HCT116 (cell line): ENCODE results near the gene DPH1. TPM values are rescaled to one million over a fixed set of nuclear protein-coding genes. Genes with fewer than 3 reads are reported as not detected.

Experiments
- ATAC-seq: fragments of 200-7000 bp; cut with Tn5 transposase; 2 replicates; pipeline ENCODE4 v1.9.1; 2020; ENCODE audit warnings: mild to moderate bottlenecking, moderate library complexity
- BruUV-seq: library from RNA; stranded (reverse); fragments of 400-500 nt; replicated peaks from 2 replicates; lab custom pipeline; 2021; lab: Mats Ljungman, UMichigan
- CTCF ChIA-PET: fragments of 300-600 bp; sonication (Branson Sonifier 250); formaldehyde crosslinking; loops from one replicate; lab custom pipeline; 2021; ENCODE audit warnings: antibody characterized with exemption; lab: Charles Lee
- POLR2A ChIA-PET: fragments of 300-600, 350-600 bp; sonication (Branson Sonifier 250); formaldehyde crosslinking; loops from one replicate; lab custom pipeline; 2021; ENCODE audit warnings: antibody characterized with exemption; lab: Charles Lee
- RAD21 ChIA-PET, 2 experiments: fragments of 300-600 bp; sonication (Branson Sonifier 250); formaldehyde crosslinking; loops; one replicate each; lab custom pipeline; 2023; ENCODE audit warnings: low total read pairs in 2 of 2; ENCODE audit not compliant: uncharacterized antibody in 2 of 2, unreplicated experiment in 2 of 2, low non-redundant PET in 1 of 2; lab: Charles Lee
- DNase-seq: peaks from one replicate; pipeline ENCODE4 v3.0.0-alpha.2; 2010; ENCODE audit warnings: low read depth, low spot score
- H2AFZ ChIP-seq: fragments of 200-600 bp; shearing (Covaris generic), sonication (generic); 2 replicates; pipeline ENCODE4 v1.6.1; 2017; ENCODE audit warnings: low read depth, mixed run types, mixed read lengths, antibody characterized with exemption, low read length; ENCODE audit not compliant: poor library complexity, severe bottlenecking
- H3K27ac ChIP-seq: 2 replicates; pipeline ENCODE4 v1.5.1; 2012; ENCODE audit warnings: low read depth, low read length
- H3K27me3 ChIP-seq: fragments of 200-600 bp; sonication (generic); 2 replicates; pipeline ENCODE4 v1.6.1; 2016; ENCODE audit warnings: mixed run types, low read length, mixed read lengths; ENCODE audit not compliant: insufficient read depth
- H3K36me3 ChIP-seq, 2 experiments: fragments of 200-500 bp in 1 of 2; fragments of 200-600 bp in 1 of 2; sonication (Bioruptor generic) in 1 of 2; sonication (generic) in 1 of 2; 2 replicates each; pipeline versions ENCODE4 v1.5.1 to v1.6.1; 2014 to 2016; ENCODE audit warnings: low read length in 2 of 2, inconsistent platforms in 1 of 2, mixed read lengths in 1 of 2, mixed run types in 1 of 2; ENCODE audit not compliant: insufficient read depth in 2 of 2, control insufficient read depth in 1 of 2
- H3K4me1 ChIP-seq, 2 experiments: fragments of 200-600 bp in 1 of 2; sonication (generic) in 1 of 2; 2 replicates each; pipeline versions ENCODE4 v1.5.1 to v1.6.1; 2012 to 2017; ENCODE audit warnings: low read length in 2 of 2, inconsistent platforms in 1 of 2, mild to moderate bottlenecking in 1 of 2, mixed read lengths in 1 of 2, mixed run types in 1 of 2, moderate library complexity in 1 of 2; ENCODE audit not compliant: insufficient read depth in 2 of 2, control insufficient read depth in 1 of 2
- H3K4me2 ChIP-seq: fragments of 200-600 bp; sonication (generic); 2 replicates; pipeline ENCODE4 v1.6.1; 2017; ENCODE audit warnings: mixed run types, low read length, mixed read lengths
- H3K4me3 ChIP-seq, 2 experiments: fragments of 200-600 bp in 1 of 2; sonication (generic) in 1 of 2; replicated peaks in 1 of 2; 2 replicates each; pipeline ENCODE4 v1.5.1; 2011 to 2016; ENCODE audit warnings: low read length in 2 of 2, control low read depth in 1 of 2, low read depth in 1 of 2, mild to moderate bottlenecking in 1 of 2, mixed read lengths in 1 of 2, mixed run types in 1 of 2
- H3K79me2 ChIP-seq: fragments of 200-600 bp; sonication (generic); 2 replicates; pipeline ENCODE4 v1.6.1; 2017; ENCODE audit warnings: mild to moderate bottlenecking, mixed run types, low read length, moderate library complexity, mixed read lengths; ENCODE audit not compliant: insufficient read depth
- H3K9ac ChIP-seq: fragments of 200-600 bp; sonication (generic); 2 replicates; pipeline ENCODE4 v1.6.1; 2016; ENCODE audit warnings: low read length, mixed read lengths
- H3K9me2 ChIP-seq: fragments of 200-600 bp; sonication (generic), shearing (Covaris generic); 2 replicates; pipeline ENCODE4 v1.6.1; 2017; ENCODE audit warnings: mixed run types, mild to moderate bottlenecking, moderate library complexity; ENCODE audit not compliant: insufficient read depth
- H3K9me3 ChIP-seq, 2 experiments: fragments of 200-500 bp in 1 of 2; fragments of 200-600 bp in 1 of 2; sonication (Bioruptor generic) in 1 of 2; sonication (generic) in 1 of 2; 2 replicates each; pipeline ENCODE4 v1.6.1; 2014 to 2017; ENCODE audit warnings: low read length in 2 of 2, mixed read lengths in 2 of 2, inconsistent platforms in 1 of 2, low read depth in 1 of 2, mild to moderate bottlenecking in 1 of 2, mixed run types in 1 of 2, moderate library complexity in 1 of 2; ENCODE audit not compliant: control insufficient read depth in 1 of 2, insufficient read depth in 1 of 2
- H4K20me1 ChIP-seq: fragments of 200-600 bp; sonication (generic), shearing (Covaris generic); 2 replicates; pipeline ENCODE4 v1.6.1; 2017; ENCODE audit warnings: mixed run types, mild to moderate bottlenecking, moderate library complexity; ENCODE audit not compliant: insufficient read depth
- ATF3 ChIP-seq: IDR thresholded peaks from 2 replicates; pipeline ENCODE4 v1.6.1; 2012
- CBX3 ChIP-seq: IDR thresholded peaks from 2 replicates; pipeline ENCODE4 v1.6.1; 2012; ENCODE audit warnings: low read depth
- CEBPB ChIP-seq: IDR thresholded peaks from 2 replicates; pipeline ENCODE4 v1.6.1; 2012; ENCODE audit warnings: low read depth
- EGR1 ChIP-seq: IDR thresholded peaks from 2 replicates; pipeline ENCODE4 v1.6.1; 2012; ENCODE audit warnings: low read depth
- EZH2 ChIP-seq: fragments of 200-600 bp; sonication (generic); IDR thresholded peaks from 2 replicates; pipeline ENCODE4 v1.6.1; 2017; ENCODE audit warnings: antibody characterized with exemption, mixed run types
- EZH2phosphoT487 ChIP-seq: fragments of 200-600 bp; IDR thresholded peaks from 2 replicates; pipeline ENCODE4 v1.6.1; 2018; ENCODE audit warnings: antibody characterized with exemption, borderline replicate concordance
- JUND ChIP-seq: IDR thresholded peaks from 2 replicates; pipeline ENCODE4 v1.6.1; 2012
- MAX ChIP-seq: IDR thresholded peaks from 2 replicates; pipeline ENCODE4 v1.6.1; 2012
- POLR2A ChIP-seq: IDR thresholded peaks from 2 replicates; pipeline ENCODE4 v1.7.0; 2011; ENCODE audit warnings: borderline replicate concordance; ENCODE audit not compliant: insufficient read depth, insufficient read length; ENCODE audit errors: extremely low read depth
- RAD21 ChIP-seq: IDR thresholded peaks from 2 replicates; pipeline ENCODE4 v1.6.1; 2012; ENCODE audit warnings: low read depth, mild to moderate bottlenecking
- REST ChIP-seq: IDR thresholded peaks from 2 replicates; pipeline ENCODE4 v1.6.1; 2012; ENCODE audit warnings: low read depth
- SIN3A ChIP-seq: IDR thresholded peaks from 2 replicates; pipeline ENCODE4 v1.6.1; 2012; ENCODE audit warnings: low read depth
- SRF ChIP-seq: IDR thresholded peaks from 2 replicates; pipeline ENCODE4 v1.6.1; 2012; ENCODE audit warnings: low read depth
- YY1 ChIP-seq: IDR thresholded peaks from 2 replicates; pipeline ENCODE4 v1.6.1; 2011; ENCODE audit warnings: low read length, low read depth, moderate library complexity, mild to moderate bottlenecking; ENCODE audit not compliant: insufficient replicate concordance; ENCODE audit errors: extremely low read depth
- ZFX ChIP-seq: fragments of 450-650 bp; IDR thresholded peaks from 2 replicates; pipeline ENCODE4 v1.6.1; 2017
- intact Hi-C: fragments of 100-400 bp; cut with micrococcal nuclease; formaldehyde crosslinking; loops from 2 replicates; pipeline ENCODE4 v1.10.0; 2022
- total RNA-seq: library from RNA; stranded (reverse); gene quantifications from one replicate; pipeline ENCODE4 v1.2.1, GENCODE V29; 2021; ENCODE audit not compliant: unreplicated experiment
- TF ChIP-seq, protein P1 (sequence below), 3 experiments: fragments of 200-600 bp in 1 of 3; sonication (generic) in 1 of 3; IDR thresholded peaks in 2 of 3; conservative IDR thresholded peaks in 1 of 3; 2 replicates each; pipeline ENCODE4 v1.5.1; 2012 to 2017; ENCODE audit warnings: low read depth in 2 of 3, low read length in 2 of 3, antibody characterized with exemption in 1 of 3, borderline replicate concordance in 1 of 3, control low read depth in 1 of 3, mild to moderate bottlenecking in 1 of 3, mixed read lengths in 1 of 3, mixed run types in 1 of 3, moderate library complexity in 1 of 3; ENCODE audit not compliant: insufficient read depth in 1 of 3
- TF ChIP-seq, protein P2 (sequence below): IDR thresholded peaks from 2 replicates; pipeline ENCODE4 v1.6.1; 2011; ENCODE audit warnings: mild to moderate bottlenecking, low read length, moderate library complexity; ENCODE audit not compliant: insufficient replicate concordance; ENCODE audit errors: extremely low read depth

DPH1 gene
- total RNA-seq, 1 experiment from 2014 or later, result 47.2 TPM

DNA sequence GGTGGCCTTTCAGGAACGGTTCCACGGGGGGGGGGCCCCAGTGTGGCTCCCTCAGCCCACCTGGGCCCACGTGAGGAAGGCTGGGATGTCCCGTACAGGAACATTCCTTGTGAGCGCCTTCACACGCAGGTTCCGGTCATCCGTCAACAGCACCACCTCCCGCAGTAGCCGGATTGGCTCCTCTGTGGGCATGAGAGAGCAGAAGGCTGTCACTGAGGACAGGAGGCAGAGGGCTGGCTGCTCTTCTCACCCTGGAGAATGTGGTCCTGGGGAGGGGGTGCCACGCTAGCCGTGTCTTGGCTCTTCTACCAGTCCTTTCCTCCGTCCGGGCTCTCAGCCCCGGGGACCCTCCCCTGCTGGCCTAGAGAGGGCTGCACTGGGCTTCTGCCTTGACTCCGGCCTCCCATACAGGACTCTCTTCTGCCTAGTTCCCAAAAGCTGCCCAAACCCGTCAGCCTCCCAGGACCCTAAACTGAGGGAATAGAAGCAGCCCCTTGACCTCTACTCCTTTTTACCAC lies 31.5 kb downstream of the DPH1 start:
- Histone ChIP-seq H3K9ac (no peak overlapping the region), H3K4me3 (no peak overlapping the region), H3K9me3 (no peaks in the 10 kb centered on the region), H3K27me3 (no peaks in the 10 kb centered on the region), H3K4me1 (peaks cover 0 to 16% of the 10 kb centered on the region in 2 experiments; a peak in 3 of 4 replicates), H3K79me2 (no peaks in the 10 kb centered on the region), H3K36me3 (no peaks in the 10 kb centered on the region), H3K27ac (no peak overlapping the region), H4K20me1 (no peaks in the 10 kb centered on the region), H2AFZ (no peak overlapping the region), H3K9me2 (no peaks in the 10 kb centered on the region), H3K4me2 (no peak overlapping the region)
- BruUV-seq, result no TSS peak
- ChIA-PET POLR2A (no interaction called here), CTCF (no interaction called here), RAD21 (no interaction called here)
- intact Hi-C loops, result no loop called here
- no peak for DNase-seq
- no peak for ATAC-seq
- TF ChIP-seq JUND, result no peak
- TF ChIP-seq ATF3, result no peak
- TF ChIP-seq, protein P1, sequence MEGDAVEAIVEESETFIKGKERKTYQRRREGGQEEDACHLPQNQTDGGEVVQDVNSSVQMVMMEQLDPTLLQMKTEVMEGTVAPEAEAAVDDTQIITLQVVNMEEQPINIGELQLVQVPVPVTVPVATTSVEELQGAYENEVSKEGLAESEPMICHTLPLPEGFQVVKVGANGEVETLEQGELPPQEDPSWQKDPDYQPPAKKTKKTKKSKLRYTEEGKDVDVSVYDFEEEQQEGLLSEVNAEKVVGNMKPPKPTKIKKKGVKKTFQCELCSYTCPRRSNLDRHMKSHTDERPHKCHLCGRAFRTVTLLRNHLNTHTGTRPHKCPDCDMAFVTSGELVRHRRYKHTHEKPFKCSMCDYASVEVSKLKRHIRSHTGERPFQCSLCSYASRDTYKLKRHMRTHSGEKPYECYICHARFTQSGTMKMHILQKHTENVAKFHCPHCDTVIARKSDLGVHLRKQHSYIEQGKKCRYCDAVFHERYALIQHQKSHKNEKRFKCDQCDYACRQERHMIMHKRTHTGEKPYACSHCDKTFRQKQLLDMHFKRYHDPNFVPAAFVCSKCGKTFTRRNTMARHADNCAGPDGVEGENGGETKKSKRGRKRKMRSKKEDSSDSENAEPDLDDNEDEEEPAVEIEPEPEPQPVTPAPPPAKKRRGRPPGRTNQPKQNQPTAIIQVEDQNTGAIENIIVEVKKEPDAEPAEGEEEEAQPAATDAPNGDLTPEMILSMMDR (IDR thresholded peaks at IDR 0.05 in 2 of 3, conservative IDR thresholded peaks at IDR 0.05 in 1 of 3; ENCODE audit: borderline replicate concordance in 1 of 3, insufficient read depth in 1 of 3, low read depth in 2 of 3, low read length in 2 of 3), result no peak
- no peak for TF ChIP-seq SIN3A
- TF ChIP-seq, protein P2, sequence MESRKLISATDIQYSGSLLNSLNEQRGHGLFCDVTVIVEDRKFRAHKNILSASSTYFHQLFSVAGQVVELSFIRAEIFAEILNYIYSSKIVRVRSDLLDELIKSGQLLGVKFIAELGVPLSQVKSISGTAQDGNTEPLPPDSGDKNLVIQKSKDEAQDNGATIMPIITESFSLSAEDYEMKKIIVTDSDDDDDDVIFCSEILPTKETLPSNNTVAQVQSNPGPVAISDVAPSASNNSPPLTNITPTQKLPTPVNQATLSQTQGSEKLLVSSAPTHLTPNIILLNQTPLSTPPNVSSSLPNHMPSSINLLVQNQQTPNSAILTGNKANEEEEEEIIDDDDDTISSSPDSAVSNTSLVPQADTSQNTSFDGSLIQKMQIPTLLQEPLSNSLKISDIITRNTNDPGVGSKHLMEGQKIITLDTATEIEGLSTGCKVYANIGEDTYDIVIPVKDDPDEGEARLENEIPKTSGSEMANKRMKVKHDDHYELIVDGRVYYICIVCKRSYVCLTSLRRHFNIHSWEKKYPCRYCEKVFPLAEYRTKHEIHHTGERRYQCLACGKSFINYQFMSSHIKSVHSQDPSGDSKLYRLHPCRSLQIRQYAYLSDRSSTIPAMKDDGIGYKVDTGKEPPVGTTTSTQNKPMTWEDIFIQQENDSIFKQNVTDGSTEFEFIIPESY, result no peak
- TF ChIP-seq MAX, result no peak
- no peak for TF ChIP-seq CBX3
- no peak for TF ChIP-seq EGR1
- TF ChIP-seq POLR2A, result no peak
- TF ChIP-seq EZH2phosphoT487, result no peak
- no peak for TF ChIP-seq CEBPB
- no peak for TF ChIP-seq REST
- no peak for TF ChIP-seq ZFX
- TF ChIP-seq RAD21, result no peak
- no peak for TF ChIP-seq YY1
- TF ChIP-seq EZH2, result no peak
- no peak for TF ChIP-seq SRF
